ENCODE measurements around the gene PPARG. TPM values are rescaled to one million over a fixed set of nuclear protein-coding genes. Genes with fewer than 3 reads are reported as not detected.

The PPARG gene
- total and polyA plus RNA-seq, 2 of the 8 experiments (the other 6 are each of a cell fraction or from before 2014, with no cell fraction given) = 0.06 TPM; not detected in 1

GRCh38 chr3:12467746-12468145 lies 178.9 kb downstream of the PPARG start:
- Histone ChIP-seq H3K27me3 (replicated peaks in 1 of 4; ENCODE audit: control insufficient read depth in 3 of 4, extremely low read depth in 1 of 4, insufficient read depth in 3 of 4, low read length in 3 of 4) (no peaks in the 10 kb centered on the region), H3K4me2 (ENCODE audit: insufficient read depth in 1 of 2, low read depth in 2 of 2, low read length in 2 of 2) (no peak overlapping the region), H4K8ac (ENCODE audit: extremely low read depth, insufficient read depth, low read length) (no peak overlapping the region), H3K56ac (replicated peaks; ENCODE audit: insufficient read length, low read depth, low read length) (no peak overlapping the region), H2BK5ac (ENCODE audit: low read depth, low read length) (no peak overlapping the region), H3K4me3 (ENCODE audit: extremely low read depth in 1 of 4, insufficient read depth in 2 of 4, low read depth in 3 of 4, low read length in 4 of 4) (no peak overlapping the region), H3K9ac (replicated peaks in 1 of 4; ENCODE audit: extremely low read depth in 1 of 4, low read depth in 3 of 4, low read length in 3 of 4) (no peak overlapping the region), H3K79me1 (ENCODE audit: low read depth, low read length) (no peaks in the 10 kb centered on the region), H3K36me3 (ENCODE audit: control insufficient read depth in 2 of 4, insufficient read depth in 4 of 4, low read length in 3 of 4) (no peaks in the 10 kb centered on the region), H2BK20ac (ENCODE audit: low read length) (no peak overlapping the region), H3K14ac (ENCODE audit: insufficient read length) (no peak overlapping the region), H2BK15ac (ENCODE audit: low read length) (no peak overlapping the region), H2AK5ac (ENCODE audit: low read depth, low read length) (no peak overlapping the region), H4K5ac (ENCODE audit: insufficient read length, low read depth, low read length) (no peak overlapping the region), H3K9me3 (ENCODE audit: insufficient read depth in 2 of 2, low read depth in 1 of 2, low read length in 1 of 2) (no peaks in the 10 kb centered on the region), H3K23me2 (ENCODE audit: low read depth, low read length) (no peaks in the 10 kb centered on the region), H2AFZ (ENCODE audit: low read length) (no peak overlapping the region), H3K18ac (ENCODE audit: extremely low read depth, low read length) (no peak overlapping the region), H2BK120ac (replicated peaks; ENCODE audit: low read depth, low read length) (no peak overlapping the region), H4K91ac (replicated peaks; ENCODE audit: insufficient read length, low read length) (no peak overlapping the region), H3K27ac (ENCODE audit: low read depth, low read length) (no peak overlapping the region), H3K4ac (replicated peaks; ENCODE audit: insufficient read length, low read depth, low read length) (no peak overlapping the region), H3K4me1 (replicated peaks in 1 of 4; ENCODE audit: control insufficient read depth in 3 of 4, insufficient read depth in 4 of 4, low read length in 3 of 4) (peaks cover 0 to 4% (median 0%) of the 10 kb centered on the region in 4 experiments; a peak in 2 of 7 replicates), H4K20me1 (replicated peaks in 1 of 2; ENCODE audit: control insufficient read depth in 1 of 2, insufficient read depth in 2 of 2, low read length in 2 of 2) (no peaks in the 10 kb centered on the region), H3K23ac (ENCODE audit: insufficient read length) (no peak overlapping the region), H2BK12ac (ENCODE audit: low read depth, low read length) (no peak overlapping the region), H3K79me2 (ENCODE audit: control insufficient read depth in 1 of 2, insufficient read depth in 2 of 2, low read length in 2 of 2) (no peaks in the 10 kb centered on the region)
- CTCF ChIA-PET (ENCODE audit: partially characterized antibody) = interaction anchor here (1.1 kb wide), 1 partner anchor 12 kb away, joined by 3 read pairs; no protein-coding TSS in a partner anchor
- DNase-seq (ENCODE audit: low read depth in 1 of 2, low spot score in 2 of 2) (no peak), FAIRE-seq (no peak)
- POLR2A ChIA-PET (ENCODE audit: partially characterized antibody) = interaction anchor here (0.8 kb wide), 1 partner anchor 20 kb away, joined by 3 read pairs; no protein-coding TSS in a partner anchor
- WGBS, 2 experiments (ENCODE audit: extremely low coverage in 1 of 2, insufficient coverage in 1 of 2, insufficient read length in 1 of 2, insufficient replicate concordance in 2 of 2, low coverage in 1 of 2, low lambda C conversion rate in 2 of 2, missing lambda C conversion rate in 1 of 2) = 78% methylated on average over 2 of the region's 2 CpGs; no CpG with 5 or more reads in 1 of the 2 experiments
